22Rv1 (cell line): ENCODE results near the gene RSPH3.
"Not testable (repeated sequence)": the region's sequence is repeated elsewhere in the genome, so short reads cannot be mapped to it uniquely, and the experiment has no call there.

ENCODE experiments used
- H3K27ac ChIP-seq: fragments of 450-650 bp; 2 replicates; pipeline ENCODE4 v1.5.1; 2017
- ZFX ChIP-seq: fragments of 450-650 bp; IDR thresholded peaks from 2 replicates; pipeline ENCODE4 v1.6.1; 2017; ENCODE audit warnings: antibody characterized with exemption, borderline replicate concordance
- TF ChIP-seq, protein P1 (sequence below): fragments of 450-650 bp; IDR thresholded peaks from 2 replicates; pipeline ENCODE4 v1.5.1; 2017; ENCODE audit warnings: mild to moderate bottlenecking

The RSPH3 gene

DNA sequence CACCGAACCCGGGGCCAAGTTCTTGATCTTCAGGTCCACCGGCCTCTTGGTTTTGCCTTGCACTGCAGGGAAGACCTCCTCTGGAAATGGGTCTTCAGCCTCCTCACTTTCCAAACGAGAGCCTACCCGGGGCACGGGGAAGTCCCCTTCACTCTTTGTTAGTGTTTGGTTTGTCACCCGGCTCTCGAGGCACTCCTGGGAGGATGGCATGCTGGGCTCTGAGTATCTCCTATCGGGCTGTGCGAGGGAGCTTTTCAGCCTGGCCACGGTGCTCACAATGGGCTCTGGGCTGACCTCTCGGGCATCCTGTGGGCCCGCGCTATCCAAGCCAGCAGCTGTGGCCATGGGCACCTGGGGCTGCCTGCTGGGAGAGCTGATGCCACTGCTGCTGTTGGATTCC lies 36.7 kb upstream of the RSPH3 start:
- H3K27ac ChIP-seq = no peak overlapping the region
- no peak for TF ChIP-seq ZFX
- TF ChIP-seq, protein P1, sequence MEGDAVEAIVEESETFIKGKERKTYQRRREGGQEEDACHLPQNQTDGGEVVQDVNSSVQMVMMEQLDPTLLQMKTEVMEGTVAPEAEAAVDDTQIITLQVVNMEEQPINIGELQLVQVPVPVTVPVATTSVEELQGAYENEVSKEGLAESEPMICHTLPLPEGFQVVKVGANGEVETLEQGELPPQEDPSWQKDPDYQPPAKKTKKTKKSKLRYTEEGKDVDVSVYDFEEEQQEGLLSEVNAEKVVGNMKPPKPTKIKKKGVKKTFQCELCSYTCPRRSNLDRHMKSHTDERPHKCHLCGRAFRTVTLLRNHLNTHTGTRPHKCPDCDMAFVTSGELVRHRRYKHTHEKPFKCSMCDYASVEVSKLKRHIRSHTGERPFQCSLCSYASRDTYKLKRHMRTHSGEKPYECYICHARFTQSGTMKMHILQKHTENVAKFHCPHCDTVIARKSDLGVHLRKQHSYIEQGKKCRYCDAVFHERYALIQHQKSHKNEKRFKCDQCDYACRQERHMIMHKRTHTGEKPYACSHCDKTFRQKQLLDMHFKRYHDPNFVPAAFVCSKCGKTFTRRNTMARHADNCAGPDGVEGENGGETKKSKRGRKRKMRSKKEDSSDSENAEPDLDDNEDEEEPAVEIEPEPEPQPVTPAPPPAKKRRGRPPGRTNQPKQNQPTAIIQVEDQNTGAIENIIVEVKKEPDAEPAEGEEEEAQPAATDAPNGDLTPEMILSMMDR = no peak

DNA sequence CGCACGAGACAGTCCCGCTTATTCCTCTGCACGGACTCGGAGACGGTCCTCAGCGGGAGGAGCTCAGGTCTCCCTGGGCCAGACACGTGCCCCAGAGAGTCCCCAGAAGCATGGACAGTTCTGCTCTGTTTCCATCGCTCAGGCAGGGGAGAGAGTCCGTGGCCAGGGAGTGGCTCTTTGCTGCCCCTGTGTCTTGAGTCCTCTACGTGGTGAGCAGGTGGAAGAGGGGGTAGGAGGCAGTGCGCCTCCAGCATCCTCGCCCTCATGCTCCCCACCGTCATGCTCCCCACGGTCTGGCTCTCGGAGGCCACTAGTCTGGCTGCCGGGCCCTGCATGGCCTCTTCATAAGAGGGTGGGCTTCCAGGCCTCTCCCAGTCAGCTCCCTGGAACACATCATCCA lies 35.9 kb upstream of the RSPH3 start:
- no peak for TF ChIP-seq ZFX
- TF ChIP-seq, protein P1 = no peak
- no peak overlapping the region for H3K27ac ChIP-seq

DNA sequence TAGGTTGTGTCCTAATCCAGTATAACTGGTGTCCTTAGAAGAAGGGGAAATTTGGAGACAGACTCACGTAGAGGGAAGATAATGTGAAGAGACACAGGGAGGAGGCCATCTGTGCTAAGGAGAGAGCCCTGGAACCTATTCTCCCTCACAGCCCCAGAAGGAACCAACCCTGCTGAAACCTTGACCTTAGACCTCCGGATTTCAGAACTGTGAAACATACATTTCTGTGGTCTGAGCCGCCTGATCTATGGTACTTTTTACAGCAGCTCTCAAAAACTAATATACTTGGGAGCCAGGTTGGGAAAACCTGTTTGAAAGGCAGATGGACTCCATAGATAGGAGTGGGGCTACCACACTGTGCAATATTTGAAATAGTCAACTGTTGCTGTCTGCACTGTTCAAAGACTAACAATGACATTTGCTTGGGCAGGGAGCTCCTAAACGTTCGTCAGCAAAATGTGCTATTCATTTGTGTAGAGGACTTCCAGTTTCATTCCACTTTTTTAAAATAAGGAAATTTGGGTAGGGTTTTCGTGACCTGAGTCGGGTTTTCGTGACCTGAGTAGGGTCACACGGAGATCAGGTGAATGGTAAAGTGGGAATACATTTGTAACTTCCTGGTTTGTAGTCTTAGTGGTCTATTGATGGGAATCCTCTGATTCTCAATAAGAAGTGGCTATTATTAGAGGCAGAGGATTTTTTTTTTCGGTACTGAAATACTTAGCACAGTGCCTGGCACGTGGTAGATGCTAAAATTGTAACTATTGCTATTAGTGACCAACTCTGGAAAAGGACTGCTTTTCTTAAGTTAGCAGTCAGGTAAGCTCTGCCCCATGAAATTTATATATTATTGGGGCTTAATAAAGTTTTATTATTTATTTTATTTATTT lies 33.4 kb upstream of the RSPH3 start:
- no peak for TF ChIP-seq ZFX
- TF ChIP-seq, protein P1 = no peak
- H3K27ac ChIP-seq = no peak overlapping the region

DNA sequence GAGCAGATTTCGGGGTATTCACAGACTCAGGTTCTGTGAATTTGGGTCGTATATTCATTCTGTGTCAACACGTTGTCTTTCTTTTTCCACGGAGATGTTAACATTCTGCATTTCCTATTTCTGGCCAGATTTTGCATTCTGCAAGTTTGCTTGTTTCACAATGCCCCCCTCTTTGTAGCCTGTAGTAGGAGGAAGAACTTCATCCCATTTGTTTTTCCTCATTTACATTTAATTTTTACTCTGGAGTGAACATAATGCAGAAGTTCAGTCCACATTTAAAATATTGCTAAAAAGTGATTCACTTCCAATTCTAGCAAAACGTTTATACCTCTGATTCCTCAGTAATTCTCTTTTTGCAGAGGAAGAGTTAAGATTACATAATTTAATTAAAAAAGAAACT lies 31.8 kb upstream of the RSPH3 start:
- H3K27ac ChIP-seq = no peak overlapping the region
- TF ChIP-seq, protein P1 = no peak
- no peak for TF ChIP-seq ZFX

DNA sequence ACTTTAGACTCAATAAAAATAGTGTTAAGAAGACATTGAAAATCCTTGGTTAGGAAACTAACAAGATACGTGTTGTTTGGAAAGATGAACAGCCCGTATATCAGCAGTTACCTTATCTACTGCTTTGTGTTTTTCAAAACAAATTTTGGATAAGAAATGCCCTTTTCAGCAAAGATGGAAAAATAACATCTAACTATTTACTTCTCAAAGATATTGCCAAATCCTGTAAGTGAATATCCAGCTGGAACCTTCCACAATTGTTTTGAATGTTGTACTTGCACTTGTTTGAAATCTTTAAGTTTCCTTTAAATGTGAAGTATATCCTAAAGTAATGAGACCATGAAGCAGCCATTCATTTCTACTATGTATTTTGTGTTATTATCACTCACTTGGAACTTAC lies 30.2 kb upstream of the RSPH3 start:
- TF ChIP-seq, protein P1 = no peak
- no peak for TF ChIP-seq ZFX
- H3K27ac ChIP-seq = no peak overlapping the region

DNA sequence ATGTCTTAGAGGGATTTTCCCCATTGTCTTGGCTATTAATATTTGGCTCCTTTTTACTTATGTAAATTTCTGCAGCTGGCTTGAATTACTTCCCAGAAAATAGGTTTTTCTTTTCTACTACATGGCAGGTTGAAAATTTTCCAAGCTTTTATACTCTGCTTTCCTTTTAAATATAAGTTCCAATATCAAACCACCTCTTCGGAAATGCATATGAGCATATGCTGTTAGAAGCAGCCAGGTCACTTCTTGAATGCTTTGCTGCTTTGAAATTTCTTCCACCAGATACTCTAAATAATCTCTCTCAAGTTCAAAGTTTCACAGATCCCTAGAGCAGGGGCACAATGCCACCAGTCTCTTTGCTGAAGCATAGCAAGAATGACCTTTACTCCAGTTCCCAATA lies 25.2 kb upstream of the RSPH3 start:
- not testable (repeated sequence) for H3K27ac ChIP-seq

DNA sequence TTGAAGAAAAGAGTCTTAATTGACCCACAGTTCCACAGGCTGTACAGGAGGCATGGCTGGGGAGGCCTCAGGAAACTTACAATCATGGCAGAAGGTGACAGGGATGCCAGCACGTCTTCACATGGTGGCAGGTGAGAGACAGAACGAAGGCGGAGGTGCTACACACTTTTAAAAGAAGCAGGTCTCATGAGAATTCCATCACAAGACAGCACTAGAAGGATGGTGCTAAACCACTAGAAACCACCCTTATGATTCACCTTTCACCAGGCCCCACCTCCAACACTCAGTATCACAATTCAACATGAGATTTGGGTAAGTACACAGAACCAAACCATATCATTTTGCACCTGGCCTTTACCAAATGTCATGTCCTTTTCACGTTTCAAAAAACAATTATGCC lies 23.9 kb upstream of the RSPH3 start:
- TF ChIP-seq ZFX = no peak
- TF ChIP-seq, protein P1 = no peak
- no peak overlapping the region for H3K27ac ChIP-seq
